ENCODE results near the gene UMODL1.

Gene UMODL1

GRCh38 chr21:42038826-42039425 lies 32.2 kb upstream of the UMODL1 start:
- peak; percentile 27 for DNase-seq (ENCODE audit: low read depth)

- peak; percentile 6 for DNase-seq (ENCODE audit: low read depth)
Measured at GRCh38 chr21:42039470-42039901, 31.6 kb upstream of the UMODL1 start.

GRCh38 chr21:42039911-42040351 lies 31.2 kb upstream of the UMODL1 start:
- DNase-seq (ENCODE audit: low read depth): peak; percentile 47

- DNase-seq (ENCODE audit: low read depth): peak; percentile 94
Measured at GRCh38 chr21:42040411-42041180, 30.5 kb upstream of the UMODL1 start.

- DNase-seq (ENCODE audit: low read depth): no peak
Measured at GRCh38 chr21:42041246-42041645, 29.9 kb upstream of the UMODL1 start.

GRCh38 chr21:42041711-42042110 lies 29.4 kb upstream of the UMODL1 start:
- no peak for DNase-seq (ENCODE audit: low read depth)

- DNase-seq (ENCODE audit: low read depth): no peak
Measured at GRCh38 chr21:42042651-42043050, 28.5 kb upstream of the UMODL1 start.

GRCh38 chr21:42043201-42043895 lies 27.8 kb upstream of the UMODL1 start:
- no peak for DNase-seq (ENCODE audit: low read depth)

- no peak for DNase-seq (ENCODE audit: low read depth)
Measured at GRCh38 chr21:42043961-42044360, 27.2 kb upstream of the UMODL1 start.

- no peak for DNase-seq (ENCODE audit: low read depth)
Measured at GRCh38 chr21:42044871-42045495, 26.1 kb upstream of the UMODL1 start.

GRCh38 chr21:42047821-42048613 lies 23.1 kb upstream of the UMODL1 start:
- peak; percentile 2 for DNase-seq (ENCODE audit: low read depth)

- DNase-seq (ENCODE audit: low read depth): no peak
Measured at GRCh38 chr21:42048870-42049577, 22.1 kb upstream of the UMODL1 start.

- no peak for DNase-seq (ENCODE audit: low read depth)
Measured at GRCh38 chr21:42049578-42050430, 21.3 kb upstream of the UMODL1 start.

GRCh38 chr21:42051788-42052187 lies 19.3 kb upstream of the UMODL1 start:
- no peak for DNase-seq (ENCODE audit: low read depth)

- no peak for DNase-seq (ENCODE audit: low read depth)
Measured at GRCh38 chr21:42055425-42055824, 15.7 kb upstream of the UMODL1 start.

- DNase-seq (ENCODE audit: low read depth): no peak
Measured at GRCh38 chr21:42056468-42056867, 14.6 kb upstream of the UMODL1 start.

- peak; percentile 42 for DNase-seq (ENCODE audit: low read depth)
Measured at GRCh38 chr21:42056996-42057689, 14.0 kb upstream of the UMODL1 start.

- no peak for DNase-seq (ENCODE audit: low read depth)
Measured at GRCh38 chr21:42057851-42058437, 13.2 kb upstream of the UMODL1 start.

- no peak for DNase-seq (ENCODE audit: low read depth)
Measured at GRCh38 chr21:42058631-42059111, 12.4 kb upstream of the UMODL1 start.

Measured in fibroblast of the conjunctiva (primary cell).